ENCODE measurements around the gene TTC28.

- no peak for TF ChIP-seq POLR2A (IDR thresholded peaks at IDR 0.05; ENCODE audit: low read depth)
- TF ChIP-seq, protein P1, sequence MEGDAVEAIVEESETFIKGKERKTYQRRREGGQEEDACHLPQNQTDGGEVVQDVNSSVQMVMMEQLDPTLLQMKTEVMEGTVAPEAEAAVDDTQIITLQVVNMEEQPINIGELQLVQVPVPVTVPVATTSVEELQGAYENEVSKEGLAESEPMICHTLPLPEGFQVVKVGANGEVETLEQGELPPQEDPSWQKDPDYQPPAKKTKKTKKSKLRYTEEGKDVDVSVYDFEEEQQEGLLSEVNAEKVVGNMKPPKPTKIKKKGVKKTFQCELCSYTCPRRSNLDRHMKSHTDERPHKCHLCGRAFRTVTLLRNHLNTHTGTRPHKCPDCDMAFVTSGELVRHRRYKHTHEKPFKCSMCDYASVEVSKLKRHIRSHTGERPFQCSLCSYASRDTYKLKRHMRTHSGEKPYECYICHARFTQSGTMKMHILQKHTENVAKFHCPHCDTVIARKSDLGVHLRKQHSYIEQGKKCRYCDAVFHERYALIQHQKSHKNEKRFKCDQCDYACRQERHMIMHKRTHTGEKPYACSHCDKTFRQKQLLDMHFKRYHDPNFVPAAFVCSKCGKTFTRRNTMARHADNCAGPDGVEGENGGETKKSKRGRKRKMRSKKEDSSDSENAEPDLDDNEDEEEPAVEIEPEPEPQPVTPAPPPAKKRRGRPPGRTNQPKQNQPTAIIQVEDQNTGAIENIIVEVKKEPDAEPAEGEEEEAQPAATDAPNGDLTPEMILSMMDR (IDR thresholded peaks at IDR 0.05), result peak in 2 of 3 experiments; percentile 96
These were observed 670.3 kb downstream of the TTC28 start for GRCh38 chr22:28009272-28009827.

Measured in esophagus muscularis mucosa (tissue), 3 donors.